ENCODE data around the gene LINS1.

Gene LINS1

GRCh38 chr15:100528833-100529428 lies 73.1 kb downstream of the LINS1 start, which contains the start of gene CERS3:
CERS3 (minus strand) TSS chr15:100528950; CDS start chr15:100501849, 27,101 bp downstream.
- in situ Hi-C loops (cut with MboI; ENCODE audit: low sequenced_read_pairs) = no loop called here
- Histone ChIP-seq H3K9me3 (no peaks in the 10 kb centered on the region), H3K4me3 (no peak within 1 kb of the TSS), H3K36me3 (replicated peaks) (no peaks in the 10 kb centered on the region), H3K27me3 (ENCODE audit: low read depth) (no peaks in the 10 kb centered on the region), H3K4me1 (no peaks in the 10 kb centered on the region)
- no peak for DNase-seq (ENCODE audit: low spot score in 2 of 2)

GRCh38 chr15:100526027-100526481 lies 75.9 kb downstream of the LINS1 start:
- H3K36me3 ChIP-seq (replicated peaks) = no peaks in the 10 kb centered on the region
- H3K27me3 ChIP-seq (ENCODE audit: low read depth) = no peaks in the 10 kb centered on the region
- no peak overlapping the region for H3K4me3 ChIP-seq
- H3K4me1 ChIP-seq = no peaks in the 10 kb centered on the region
- no peaks in the 10 kb centered on the region for H3K9me3 ChIP-seq
- no peak for DNase-seq (ENCODE audit: low spot score in 2 of 2)
- in situ Hi-C loops (cut with MboI; ENCODE audit: low sequenced_read_pairs) = no loop called here

GRCh38 chr15:100525436-100525835 lies 76.5 kb downstream of the LINS1 start:
- in situ Hi-C loops (cut with MboI; ENCODE audit: low sequenced_read_pairs) = no loop called here
- no peaks in the 10 kb centered on the region for H3K27me3 ChIP-seq (ENCODE audit: low read depth)
- H3K4me3 ChIP-seq = no peak overlapping the region
- no peaks in the 10 kb centered on the region for H3K9me3 ChIP-seq
- no peaks in the 10 kb centered on the region for H3K4me1 ChIP-seq
- DNase-seq (ENCODE audit: low spot score in 2 of 2) = no peak
- H3K36me3 ChIP-seq (replicated peaks) = no peaks in the 10 kb centered on the region

GRCh38 chr15:100524326-100524725 lies 77.7 kb downstream of the LINS1 start:
- no peaks in the 10 kb centered on the region for H3K4me1 ChIP-seq
- in situ Hi-C loops (cut with MboI; ENCODE audit: low sequenced_read_pairs) = no loop called here

GRCh38 chr15:100521907-100522306 lies 80.1 kb downstream of the LINS1 start:
- Histone ChIP-seq H3K4me1 (no peaks in the 10 kb centered on the region), H3K9me3 (no peaks in the 10 kb centered on the region), H3K4me3 (no peak overlapping the region), H3K27me3 (ENCODE audit: low read depth) (no peaks in the 10 kb centered on the region), H3K36me3 (replicated peaks) (no peaks in the 10 kb centered on the region)
- DNase-seq (ENCODE audit: low spot score in 2 of 2) = no peak
- in situ Hi-C loops (cut with MboI; ENCODE audit: low sequenced_read_pairs) = no loop called here

More at GRCh38 chr15:100524326-100524725, 77.7 kb downstream of the LINS1 start:
- H3K36me3 ChIP-seq (replicated peaks) = no peaks in the 10 kb centered on the region
- DNase-seq (ENCODE audit: low spot score in 2 of 2) = no peak
- no peak overlapping the region for H3K4me3 ChIP-seq
- no peaks in the 10 kb centered on the region for H3K9me3 ChIP-seq
- H3K27me3 ChIP-seq (ENCODE audit: low read depth) = no peaks in the 10 kb centered on the region

- Histone ChIP-seq H3K4me3 (no peak overlapping the region), H3K27me3 (ENCODE audit: low read depth) (no peaks in the 10 kb centered on the region), H3K4me1 (no peaks in the 10 kb centered on the region), H3K36me3 (replicated peaks) (no peaks in the 10 kb centered on the region), H3K9me3 (no peaks in the 10 kb centered on the region)
- DNase-seq (ENCODE audit: low spot score in 2 of 2) = no peak
- in situ Hi-C loops (cut with MboI; ENCODE audit: low sequenced_read_pairs) = no loop called here
Observed at GRCh38 chr15:100520132-100520921, 81.7 kb downstream of the LINS1 start.

- no peaks in the 10 kb centered on the region for H3K9me3 ChIP-seq
- H3K36me3 ChIP-seq (replicated peaks) = no peaks in the 10 kb centered on the region
- no peaks in the 10 kb centered on the region for H3K27me3 ChIP-seq (ENCODE audit: low read depth)
- no peak overlapping the region for H3K4me3 ChIP-seq
- in situ Hi-C loops (cut with MboI; ENCODE audit: low sequenced_read_pairs) = no loop called here
- no peaks in the 10 kb centered on the region for H3K4me1 ChIP-seq
- DNase-seq (ENCODE audit: low spot score in 2 of 2) = no peak
Observed at GRCh38 chr15:100517846-100518245, 84.1 kb downstream of the LINS1 start.
